ENCODE results near the gene ASPRV1.
"Not testable (repeated sequence)": the region's sequence is repeated elsewhere in the genome, so short reads cannot be mapped to it uniquely, and the experiment has no call there.

Gene ASPRV1

GRCh38 chr2:69961496-69961895 lies at the start of gene ASPRV1:
Gene ASPRV1, minus strand, starts transcription at chr2:69961631. Its CDS starts 195 bp downstream, at chr2:69961436.
- no peak for DNase-seq

GRCh38 chr2:70010576-70011111 lies 49.2 kb upstream of the ASPRV1 start:
- DNase-seq: no peak

- DNase-seq: no peak
Measured at GRCh38 chr2:70009762-70010575, 48.5 kb upstream of the ASPRV1 start.

- no peak for DNase-seq
Measured at GRCh38 chr2:70008290-70008689, 46.9 kb upstream of the ASPRV1 start.

GRCh38 chr2:70007151-70007550 lies 45.7 kb upstream of the ASPRV1 start:
- DNase-seq: no peak

- no peak for DNase-seq
Measured at GRCh38 chr2:70006447-70006784, 45.0 kb upstream of the ASPRV1 start.

GRCh38 chr2:70005752-70006446 lies 44.5 kb upstream of the ASPRV1 start:
- DNase-seq: no peak

GRCh38 chr2:70005216-70005615 lies 43.8 kb upstream of the ASPRV1 start:
- no peak for DNase-seq

- no peak for DNase-seq
Measured at GRCh38 chr2:70003093-70003830, 41.8 kb upstream of the ASPRV1 start.

- no peak for DNase-seq
Measured at GRCh38 chr2:70002241-70002899, 40.9 kb upstream of the ASPRV1 start.

- not testable (repeated sequence) for DNase-seq
Measured at GRCh38 chr2:70000529-70000928, 39.1 kb upstream of the ASPRV1 start.

- DNase-seq: no peak
Measured at GRCh38 chr2:69998761-69999160, 37.3 kb upstream of the ASPRV1 start.

- no peak for DNase-seq
Measured at GRCh38 chr2:69997015-69997830, 35.8 kb upstream of the ASPRV1 start.

- DNase-seq: no peak
Measured at GRCh38 chr2:69995511-69995910, 34.1 kb upstream of the ASPRV1 start.

- no peak for DNase-seq
Measured at GRCh38 chr2:69994166-69994565, 32.7 kb upstream of the ASPRV1 start.

- no peak for DNase-seq
Measured at GRCh38 chr2:69993708-69994107, 32.3 kb upstream of the ASPRV1 start.

- DNase-seq: no peak
Measured at GRCh38 chr2:69993048-69993565, 31.7 kb upstream of the ASPRV1 start.

GRCh38 chr2:69992310-69993047 lies 31.0 kb upstream of the ASPRV1 start:
- no peak for DNase-seq

GRCh38 chr2:69989441-69990105 lies 28.1 kb upstream of the ASPRV1 start:
- DNase-seq: no peak

GRCh38 chr2:69989009-69989408 lies 27.6 kb upstream of the ASPRV1 start:
- DNase-seq: no peak
